GM06990 (cell line): ENCODE results near the gene PRUNE2.
"Not testable (repeated sequence)": the region's sequence is repeated elsewhere in the genome, so short reads cannot be mapped to it uniquely, and the experiment has no call there.

Source experiments
- DNase-seq: peaks from one replicate; pipeline ENCODE4 v3.0.0-alpha.2; 2011; ENCODE audit not compliant: insufficient read length; ENCODE audit errors: extremely low read depth
- H3K27me3 ChIP-seq: replicated peaks from 2 replicates; pipeline ENCODE4 v1.6.0; 2011; ENCODE audit warnings: low read length; ENCODE audit not compliant: control insufficient read depth, insufficient read depth
- H3K36me3 ChIP-seq: 2 replicates; pipeline ENCODE4 v1.5.1; 2011; ENCODE audit warnings: low read length; ENCODE audit not compliant: control insufficient read depth, insufficient read depth
- H3K4me3 ChIP-seq: replicated peaks from 2 replicates; pipeline ENCODE4 v1.5.1; 2011; ENCODE audit warnings: low read depth, mild to moderate bottlenecking, control low read depth, low read length
- CTCF ChIP-seq: IDR thresholded peaks from 2 replicates; pipeline ENCODE4 v1.5.1; 2011; ENCODE audit warnings: low read length, control low read depth, mild to moderate bottlenecking, inconsistent platforms; ENCODE audit not compliant: insufficient read depth, poor library complexity, severe bottlenecking

Gene PRUNE2

GRCh38 chr9:76751001-76751400 lies 154.9 kb downstream of the PRUNE2 start:
- no peak for TF ChIP-seq CTCF
- no peaks in the 10 kb centered on the region for H3K27me3 ChIP-seq
- no peak overlapping the region for H3K4me3 ChIP-seq
- no peak for DNase-seq
- H3K36me3 ChIP-seq, result no peaks in the 10 kb centered on the region

- H3K36me3 ChIP-seq, result no peaks in the 10 kb centered on the region
- no peak for DNase-seq
- no peak overlapping the region for H3K4me3 ChIP-seq
- no peaks in the 10 kb centered on the region; the same call in 1 of the 2 replicates for H3K27me3 ChIP-seq
- TF ChIP-seq CTCF, result no peak
These were observed 161.6 kb downstream of the PRUNE2 start for GRCh38 chr9:76744336-76744735.

- DNase-seq, result no peak
- no peaks in the 10 kb centered on the region; the same call in 1 of the 2 replicates for H3K27me3 ChIP-seq
- TF ChIP-seq CTCF, result no peak
- H3K4me3 ChIP-seq, result no peak overlapping the region
- no peaks in the 10 kb centered on the region for H3K36me3 ChIP-seq
These were observed 162.0 kb downstream of the PRUNE2 start for GRCh38 chr9:76743931-76744330.

GRCh38 chr9:76742890-76743289 lies 163.0 kb downstream of the PRUNE2 start:
- not testable (repeated sequence) for H3K36me3 ChIP-seq, H3K4me3 ChIP-seq, DNase-seq, H3K27me3 ChIP-seq

- DNase-seq, result no peak
- no peak overlapping the region for H3K4me3 ChIP-seq
These were observed 164.4 kb downstream of the PRUNE2 start for GRCh38 chr9:76741524-76741923.

GRCh38 chr9:76738402-76738801 lies 167.5 kb downstream of the PRUNE2 start:
- Histone ChIP-seq H3K4me3 (no peak overlapping the region), H3K27me3 (no peaks in the 10 kb centered on the region), H3K36me3 (no peaks in the 10 kb centered on the region)
- no peak for TF ChIP-seq CTCF
- no peak for DNase-seq

More at GRCh38 chr9:76741524-76741923, 164.4 kb downstream of the PRUNE2 start:
- Histone ChIP-seq H3K27me3 (no peaks in the 10 kb centered on the region; the same call in 1 of the 2 replicates), H3K36me3 (no peaks in the 10 kb centered on the region)
- no peak for TF ChIP-seq CTCF
